Activated T-cell treated with anti-CD3 and anti-CD28 coated beads for 24 hours (primary cell): ENCODE measurements around the gene NOL9.

Experiments used
- DNase-seq: peaks from one replicate; pipeline ENCODE4 v3.0.0-alpha.2; 2020; ENCODE audit warnings: low read depth

Gene NOL9

DNA sequence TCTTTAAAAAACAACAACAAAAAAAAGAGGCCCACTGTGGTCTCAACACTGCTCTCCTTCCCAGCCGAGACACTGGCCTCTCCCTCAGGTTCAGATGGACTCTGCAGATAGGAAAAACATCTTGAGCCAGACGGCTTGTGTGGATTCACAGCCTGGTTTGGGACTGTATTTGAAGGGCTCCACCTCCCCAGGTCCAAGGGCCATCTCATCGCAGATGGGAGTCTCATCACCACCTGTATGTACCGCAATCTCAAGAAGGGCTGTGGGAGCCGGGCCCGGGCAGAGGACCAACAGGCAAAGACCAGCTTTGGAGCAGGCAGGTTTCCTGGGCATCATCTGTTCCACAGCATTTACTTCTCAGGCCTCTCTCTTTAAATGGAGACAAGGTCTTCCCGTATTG is 35.7 kb upstream of the NOL9 start:
- no peak for DNase-seq

- no peak for DNase-seq
These were observed 34.7 kb upstream of the NOL9 start for GRCh38 chr1:6588893-6589520.

- DNase-seq, result no peak
These were observed 34.0 kb upstream of the NOL9 start for GRCh38 chr1:6588128-6588892.

GRCh38 chr1:6587261-6588005 is 33.1 kb upstream of the NOL9 start:
- no peak for DNase-seq

DNA sequence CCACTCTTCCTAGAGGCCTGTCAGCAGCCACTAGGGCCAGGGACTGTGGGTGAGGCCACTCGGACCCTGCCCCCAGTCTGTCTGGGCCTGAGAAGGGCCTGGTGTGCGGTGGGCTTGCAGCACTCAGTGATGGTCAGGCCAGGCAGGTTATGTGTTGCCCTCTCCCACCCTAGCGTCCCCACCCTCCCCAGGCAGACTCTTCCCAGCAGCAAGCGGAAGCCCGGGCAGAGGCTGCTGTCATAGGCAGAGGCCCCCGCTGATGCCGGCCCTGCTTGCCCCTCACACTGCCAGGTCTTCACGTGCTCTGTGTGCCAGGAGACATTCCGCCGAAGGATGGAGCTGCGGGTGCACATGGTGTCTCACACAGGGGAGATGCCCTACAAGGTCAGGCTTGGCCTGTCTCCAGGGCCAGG is 32.1 kb upstream of the NOL9 start:
- DNase-seq, result no peak

DNA sequence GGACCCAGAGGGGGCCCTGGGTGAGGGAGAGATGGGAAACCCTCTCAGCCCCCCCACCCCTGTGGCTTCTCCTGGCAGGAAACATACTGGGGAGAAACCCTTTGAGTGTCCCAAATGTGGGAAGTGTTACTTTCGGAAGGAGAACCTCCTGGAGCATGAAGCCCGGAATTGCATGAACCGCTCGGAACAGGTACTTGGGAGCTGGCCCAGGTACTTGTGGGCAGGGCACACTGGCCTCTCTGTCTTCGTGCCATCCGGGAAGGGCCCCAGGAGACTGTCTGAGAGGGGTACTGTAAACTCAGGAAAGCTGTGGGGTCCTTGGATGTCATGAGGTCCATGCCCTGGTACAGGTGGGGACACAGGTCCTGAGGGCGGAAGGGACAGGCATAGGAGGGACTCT is 31.5 kb upstream of the NOL9 start:
- no peak for DNase-seq

GRCh38 chr1:6585081-6585722 is 30.9 kb upstream of the NOL9 start:
- DNase-seq, result no peak

GRCh38 chr1:6584126-6585080 is 30.1 kb upstream of the NOL9 start:
- no peak for DNase-seq

- DNase-seq, result no peak
These were observed 28.1 kb upstream of the NOL9 start for GRCh38 chr1:6582370-6582769.

GRCh38 chr1:6581561-6582305 is 27.4 kb upstream of the NOL9 start:
- DNase-seq, result no peak

DNA sequence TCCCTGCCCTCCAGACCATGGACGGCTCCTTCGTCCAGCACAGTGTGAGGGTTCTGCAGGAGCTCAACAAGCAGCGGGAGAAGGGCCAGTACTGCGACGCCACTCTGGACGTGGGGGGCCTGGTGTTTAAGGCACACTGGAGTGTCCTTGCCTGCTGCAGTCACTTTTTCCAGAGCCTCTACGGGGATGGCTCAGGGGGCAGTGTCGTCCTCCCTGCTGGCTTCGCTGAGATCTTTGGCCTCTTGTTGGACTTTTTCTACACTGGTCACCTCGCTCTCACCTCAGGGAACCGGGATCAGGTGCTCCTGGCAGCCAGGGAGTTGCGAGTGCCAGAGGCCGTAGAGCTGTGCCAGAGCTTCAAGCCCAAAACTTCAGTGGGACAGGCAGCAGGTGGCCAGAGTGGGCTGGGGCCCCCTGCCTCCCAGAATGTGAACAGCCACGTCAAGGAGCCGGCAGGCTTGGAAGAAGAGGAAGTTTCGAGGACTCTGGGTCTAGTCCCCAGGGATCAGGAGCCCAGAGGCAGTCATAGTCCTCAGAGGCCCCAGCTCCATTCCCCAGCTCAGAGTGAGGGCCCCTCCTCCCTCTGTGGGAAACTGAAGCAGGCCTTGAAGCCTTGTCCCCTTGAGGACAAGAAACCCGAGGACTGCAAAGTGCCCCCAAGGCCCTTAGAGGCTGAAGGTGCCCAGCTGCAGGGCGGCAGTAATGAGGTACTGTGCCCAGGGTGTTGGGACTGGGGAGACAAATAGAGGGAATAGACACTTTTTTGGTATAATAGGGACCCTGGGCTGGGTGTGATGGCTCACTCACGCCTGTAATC is 26.5 kb upstream of the NOL9 start:
- no peak for DNase-seq

DNA sequence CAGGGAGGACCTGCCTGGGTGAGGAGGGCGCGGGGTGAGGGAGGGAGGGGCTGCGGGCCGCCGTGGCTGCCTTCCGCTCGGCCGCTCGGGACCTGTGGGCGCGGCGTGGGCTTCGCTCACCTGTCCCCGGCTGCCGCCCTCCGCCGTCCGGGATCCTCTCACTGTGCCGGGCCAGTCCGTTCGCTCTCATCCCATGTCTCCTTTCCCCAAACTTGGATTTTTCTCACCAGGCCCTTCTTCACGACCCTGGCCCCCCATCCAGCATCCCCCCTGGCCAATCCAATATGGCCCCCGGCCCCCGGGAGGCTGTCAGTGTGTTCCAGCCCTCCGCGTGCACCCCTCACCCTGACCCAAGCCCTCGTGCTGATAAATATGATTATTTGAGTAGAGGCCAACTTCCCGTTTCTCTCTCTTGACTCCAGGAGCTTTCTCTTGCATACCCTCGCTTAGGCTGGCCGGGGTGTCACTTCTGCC is 25.8 kb upstream of the NOL9 start:
- DNase-seq, result no peak

DNA sequence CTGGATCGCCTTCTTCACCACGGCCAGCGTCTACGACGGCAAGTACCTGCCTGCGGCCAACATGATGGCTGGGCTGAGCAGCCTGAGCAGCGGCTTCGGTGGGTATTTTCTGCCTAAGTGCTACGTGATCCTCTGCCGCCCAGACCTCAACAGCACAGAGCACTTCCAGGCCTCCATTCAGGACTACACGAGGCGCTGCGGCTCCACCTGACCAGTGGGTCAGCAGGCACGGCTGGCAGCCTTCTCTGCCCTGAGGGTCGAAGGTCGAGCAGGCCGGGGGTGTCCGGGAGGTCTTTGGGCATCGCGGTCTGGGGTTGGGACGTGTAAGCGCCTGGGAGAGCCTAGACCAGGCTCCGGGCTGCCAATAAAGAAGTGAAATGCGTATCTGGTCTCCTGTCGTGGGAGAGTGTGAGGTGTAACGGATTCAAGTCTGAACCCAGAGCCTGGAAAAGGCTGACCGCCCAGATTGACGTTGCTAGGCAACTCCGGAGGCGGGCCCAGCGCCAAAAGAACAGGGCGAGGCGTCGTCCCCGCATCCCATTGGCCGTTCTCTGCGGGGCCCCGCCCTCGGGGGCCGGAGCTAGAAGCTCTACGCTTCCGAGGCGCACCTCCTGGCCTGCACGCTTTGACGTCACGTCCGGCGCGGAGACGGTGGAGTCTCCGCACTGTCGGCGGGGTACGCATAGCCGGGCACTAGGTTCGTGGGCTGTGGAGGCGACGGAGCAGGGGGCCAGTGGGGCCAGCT is 25.2 kb upstream of the NOL9 start, which contains the start of gene ZBTB48:
TSS of gene ZBTB48 (plus strand) at position 621 of the 745 bp plus-strand sequence. CDS start 616 bp downstream, outside the sequence.
- DNase-seq, result peak; percentile 96

DNA sequence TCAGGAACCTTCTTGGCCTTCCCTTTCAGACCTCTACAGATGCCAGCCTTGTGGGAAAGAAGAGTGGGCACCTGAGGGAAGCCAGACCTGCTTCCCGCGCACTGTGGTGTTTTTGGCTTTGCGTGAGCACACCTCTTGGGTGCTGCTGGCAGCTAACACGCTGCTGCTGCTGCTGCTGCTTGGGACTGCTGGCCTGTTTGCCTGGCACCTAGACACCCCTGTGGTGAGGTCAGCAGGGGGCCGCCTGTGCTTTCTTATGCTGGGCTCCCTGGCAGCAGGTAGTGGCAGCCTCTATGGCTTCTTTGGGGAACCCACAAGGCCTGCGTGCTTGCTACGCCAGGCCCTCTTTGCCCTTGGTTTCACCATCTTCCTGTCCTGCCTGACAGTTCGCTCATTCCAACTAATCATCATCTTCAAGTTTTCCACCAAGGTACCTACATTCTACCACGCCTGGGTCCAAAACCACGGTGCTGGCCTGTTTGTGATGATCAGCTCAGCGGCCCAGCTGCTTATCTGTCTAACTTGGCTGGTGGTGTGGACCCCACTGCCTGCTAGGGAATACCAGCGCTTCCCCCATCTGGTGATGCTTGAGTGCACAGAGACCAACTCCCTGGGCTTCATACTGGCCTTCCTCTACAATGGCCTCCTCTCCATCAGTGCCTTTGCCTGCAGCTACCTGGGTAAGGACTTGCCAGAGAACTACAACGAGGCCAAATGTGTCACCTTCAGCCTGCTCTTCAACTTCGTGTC is 24.5 kb upstream of the NOL9 start:
- no peak for DNase-seq

GRCh38 chr1:6577831-6578525 is 23.7 kb upstream of the NOL9 start:
- DNase-seq, result no peak

GRCh38 chr1:6574818-6575217 is 20.5 kb upstream of the NOL9 start:
- no peak for DNase-seq

DNA sequence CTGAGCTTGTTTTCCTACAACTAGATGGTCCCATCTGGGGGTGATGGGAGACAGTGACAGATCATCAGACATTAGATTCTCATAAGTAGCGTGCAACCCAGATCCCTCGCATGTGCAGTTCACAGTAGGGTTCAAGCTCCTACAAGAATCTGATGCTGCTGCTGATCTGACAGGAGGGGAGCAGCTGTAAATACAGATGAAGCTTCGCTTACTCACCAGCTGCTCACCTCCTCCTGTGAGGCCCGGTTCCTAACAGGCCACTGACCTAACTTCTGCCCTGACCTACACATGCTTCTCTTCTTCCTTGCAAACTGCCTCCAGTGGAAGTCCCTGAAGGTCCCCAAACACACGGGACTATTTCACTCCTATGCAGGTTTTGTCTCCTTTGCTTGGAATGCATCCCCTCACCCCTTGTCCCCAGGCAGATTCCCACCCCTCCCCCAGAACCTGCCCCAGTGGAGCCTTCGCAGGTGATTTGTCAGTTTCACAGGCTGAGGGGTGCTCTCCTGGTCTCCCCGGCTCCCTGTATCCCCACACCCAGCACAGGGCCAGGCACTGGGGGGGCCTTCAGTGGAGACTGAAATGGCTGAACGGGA is 19.8 kb upstream of the NOL9 start:
- DNase-seq, result no peak
